Embryonic facial prominence (tissue), 1 donor: ENCODE data around the gene SYNPO.

Experiments used
- DNase-seq: peaks from one replicate; pipeline ENCODE4 v3.0.0-alpha.2; 2016; ENCODE audit errors: extremely low spot score

The SYNPO gene

DNA sequence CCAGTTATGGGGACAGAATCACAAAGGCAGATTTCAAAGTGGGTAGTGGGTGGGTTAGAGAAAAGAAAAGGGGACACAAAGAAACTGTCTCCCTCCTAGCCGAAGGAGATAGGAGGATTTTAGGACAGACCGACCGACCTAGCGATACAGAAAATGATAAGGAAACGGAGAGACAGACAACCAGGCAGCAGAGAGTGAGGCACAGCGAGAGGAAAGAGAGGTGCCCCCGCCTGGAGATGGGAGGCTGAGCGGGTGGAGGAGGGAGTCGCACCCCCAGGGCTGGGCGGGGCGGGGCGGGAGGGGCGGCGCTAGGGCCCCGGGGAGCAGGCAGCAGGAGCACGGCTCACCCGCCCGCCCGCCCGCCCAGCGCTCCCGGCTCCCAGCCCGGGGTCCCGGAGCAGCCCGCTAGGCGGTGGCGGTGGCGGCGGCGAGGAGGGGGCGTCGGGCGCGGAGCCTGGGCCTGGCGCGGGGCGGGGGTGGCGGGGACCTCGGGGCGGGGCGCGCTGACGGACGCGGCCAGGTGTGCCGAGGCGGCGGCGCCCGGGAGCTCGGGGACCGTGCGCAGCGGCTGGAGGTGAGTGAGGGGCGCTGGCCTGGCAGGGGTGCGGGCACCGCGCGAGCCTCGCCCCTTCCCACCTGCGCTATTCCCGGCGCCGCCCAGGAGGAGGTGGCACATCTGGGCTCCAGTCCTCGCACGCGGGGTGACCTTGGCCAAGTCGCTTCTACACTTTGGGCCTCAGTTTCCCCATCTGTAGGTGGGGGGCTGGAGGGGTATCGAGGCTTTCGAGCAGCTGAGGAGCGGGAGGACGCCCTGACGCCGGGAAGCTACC lies 15.9 kb upstream of the SYNPO start:
- DNase-seq, result no peak

DNA sequence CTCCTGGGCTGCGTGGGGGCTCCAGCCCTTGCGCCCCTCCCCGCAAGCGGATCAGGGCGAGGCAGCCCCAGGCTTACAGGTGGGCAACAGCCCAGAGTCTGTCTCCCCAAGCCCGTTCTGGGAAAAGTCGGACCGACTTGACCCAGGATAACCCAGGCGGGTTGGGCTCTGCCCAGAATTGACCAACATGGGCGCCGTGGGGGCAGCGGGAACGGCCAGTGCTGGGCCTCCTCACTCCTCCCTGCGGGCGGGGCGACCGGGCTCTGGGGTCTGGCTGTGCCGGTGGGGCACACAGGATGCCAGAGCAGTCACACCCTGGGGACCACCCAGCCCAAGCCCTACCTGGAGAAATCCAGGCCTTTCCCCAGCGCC lies 15.3 kb upstream of the SYNPO start:
- DNase-seq, result no peak

DNA sequence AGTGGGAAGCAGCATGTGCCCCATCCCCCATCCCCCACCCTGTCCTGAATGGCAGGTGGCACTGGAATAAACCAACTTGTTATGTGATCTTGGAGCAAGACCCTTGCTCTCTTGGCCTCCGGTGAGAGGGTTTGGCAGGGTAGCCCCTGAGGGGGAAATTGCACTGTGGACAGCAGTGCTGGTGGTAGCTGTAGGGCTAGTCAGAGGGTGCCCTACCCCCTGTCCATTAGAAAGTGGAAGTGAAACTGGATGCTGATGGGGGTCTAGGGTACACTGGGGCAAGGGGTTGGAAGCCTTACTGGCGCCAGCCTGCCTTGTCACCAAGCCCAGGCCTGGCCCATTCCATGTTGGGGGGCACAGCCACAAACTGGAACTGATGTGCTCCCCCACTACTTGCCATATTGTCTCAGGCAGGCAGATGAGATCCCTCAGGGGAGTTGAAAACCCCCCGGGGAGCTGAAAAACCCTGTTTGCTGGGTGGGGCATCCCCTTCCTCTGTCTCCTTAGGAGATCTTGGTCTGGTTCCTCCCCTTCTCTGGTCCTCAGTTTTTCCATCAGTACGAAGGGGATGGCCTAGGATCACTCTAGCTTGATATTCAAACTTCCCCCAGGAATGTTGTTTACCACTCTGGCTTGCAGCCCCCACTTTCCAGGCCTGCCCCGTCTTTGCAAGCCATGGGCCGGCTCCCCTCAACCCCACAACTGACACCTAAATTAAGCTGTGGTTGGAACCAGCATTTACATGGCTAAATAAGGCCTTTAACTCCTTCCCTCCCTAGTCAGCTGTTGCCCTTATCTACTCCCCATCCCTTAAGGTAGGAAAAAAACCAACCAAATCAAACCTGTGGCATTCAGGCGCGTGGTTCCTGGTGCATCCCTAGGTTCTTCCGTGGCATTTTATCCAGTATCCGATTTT lies 14.4 kb upstream of the SYNPO start:
- DNase-seq, result no peak

GRCh38 chr5:150626853-150627276 lies 13.6 kb upstream of the SYNPO start:
- DNase-seq, result no peak

DNA sequence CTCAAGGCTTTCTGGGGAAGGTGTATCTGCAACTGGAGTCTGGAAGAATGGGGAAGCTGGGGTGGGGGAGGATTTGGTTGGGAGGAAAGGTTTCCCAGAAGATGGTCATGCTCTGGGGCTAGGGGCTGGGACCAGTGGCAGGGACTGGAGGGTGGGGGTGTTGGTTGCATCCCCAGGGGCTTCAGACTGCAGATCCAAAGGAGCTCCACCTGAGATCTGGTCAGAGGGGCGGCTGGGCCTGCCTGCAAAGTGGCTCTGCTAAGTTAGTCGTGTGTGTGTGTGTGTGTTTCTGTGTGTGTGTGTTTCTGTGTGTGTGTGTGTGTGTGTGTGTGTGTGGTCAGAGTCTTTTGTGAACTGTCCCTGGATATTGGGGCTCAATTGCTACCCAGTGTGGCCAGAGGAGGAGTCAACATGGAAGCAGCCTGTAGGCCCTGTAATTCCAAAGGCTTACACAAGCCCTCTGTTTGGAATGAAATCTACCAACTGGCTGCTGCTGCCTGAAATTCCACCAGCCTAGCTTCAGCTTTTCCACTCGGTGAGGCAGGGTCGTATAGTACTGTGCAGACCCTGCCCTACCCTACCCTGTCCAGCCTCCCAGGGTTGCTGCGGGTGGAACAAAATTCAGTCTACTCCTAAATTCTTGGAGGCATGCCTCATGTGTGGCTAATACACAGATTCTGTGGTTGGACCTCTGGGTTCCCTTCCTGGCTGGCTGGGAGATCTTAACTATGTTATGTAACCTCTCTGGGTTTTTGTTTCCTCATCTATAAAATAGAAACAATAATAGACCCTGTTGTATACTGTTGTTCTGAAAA lies 12.5 kb upstream of the SYNPO start:
- DNase-seq, result no peak

DNA sequence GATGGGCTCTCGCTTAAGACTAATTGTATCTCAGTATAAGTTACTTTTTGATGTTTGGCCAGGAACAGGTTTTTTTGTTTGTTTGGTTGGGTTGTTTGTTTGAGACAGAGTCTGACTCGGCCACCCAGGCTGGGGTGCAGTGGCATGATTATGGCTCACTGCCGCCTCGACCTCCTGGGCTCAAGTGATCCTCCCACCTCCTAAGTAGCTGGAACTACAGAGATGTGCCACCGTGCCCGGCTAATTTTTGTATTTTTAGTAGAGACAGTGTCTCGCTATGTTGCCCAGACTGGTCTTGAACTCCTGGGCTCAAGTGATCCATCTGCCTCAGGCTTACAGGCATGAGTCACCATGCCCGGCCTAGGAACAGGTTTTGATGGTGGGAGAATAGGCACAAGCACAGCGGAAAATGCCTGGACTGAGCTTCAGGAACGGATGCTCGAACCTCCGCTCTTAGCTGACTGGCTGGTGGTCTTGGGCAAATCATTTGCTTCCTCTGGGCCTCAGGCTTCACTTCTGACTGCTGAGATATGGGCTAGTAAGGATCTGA lies 11.4 kb upstream of the SYNPO start:
- DNase-seq, result no peak

GRCh38 chr5:150630016-150630415 lies 10.4 kb upstream of the SYNPO start:
- no peak for DNase-seq

DNA sequence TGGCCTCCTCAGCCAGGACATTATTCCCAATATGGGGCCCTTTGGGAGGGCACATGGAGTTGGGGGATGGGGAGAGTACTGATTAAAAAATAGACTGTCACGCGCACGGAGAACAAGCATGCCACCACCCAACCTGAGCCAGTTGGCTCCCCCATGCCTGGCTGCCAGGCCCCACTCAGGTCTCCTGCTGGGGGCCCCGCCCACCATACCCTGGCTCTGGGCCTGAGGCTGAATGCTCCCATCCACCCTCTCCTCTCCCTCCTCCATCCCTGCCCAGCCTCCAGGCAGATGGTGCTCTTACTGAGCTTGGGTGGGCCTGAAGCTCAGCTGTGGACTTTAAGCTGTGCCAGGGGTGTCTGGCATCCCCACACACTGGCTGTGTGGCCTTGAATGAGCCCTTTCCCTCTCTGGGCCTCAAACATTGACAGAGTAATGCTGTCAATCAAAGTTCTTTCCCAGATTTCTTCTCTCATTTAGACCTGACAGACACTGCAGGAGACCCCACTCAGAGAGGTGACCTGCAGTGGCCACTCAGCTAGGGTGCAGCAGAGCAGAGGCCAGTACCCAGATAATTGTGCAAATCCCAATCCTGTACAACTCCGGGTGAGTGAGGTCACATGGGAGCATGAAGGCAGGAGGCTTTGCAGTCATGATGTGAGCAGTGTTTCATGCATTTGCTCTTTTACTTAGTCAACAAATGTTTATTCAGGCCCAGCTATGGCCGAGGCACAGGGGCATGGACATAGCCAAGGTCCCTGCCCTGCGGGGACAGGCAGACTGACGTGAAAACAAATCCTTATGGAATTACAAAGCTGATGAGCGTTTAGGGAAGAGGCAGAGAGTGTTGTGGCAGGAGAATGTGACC lies 9.8 kb upstream of the SYNPO start:
- no peak for DNase-seq

DNA sequence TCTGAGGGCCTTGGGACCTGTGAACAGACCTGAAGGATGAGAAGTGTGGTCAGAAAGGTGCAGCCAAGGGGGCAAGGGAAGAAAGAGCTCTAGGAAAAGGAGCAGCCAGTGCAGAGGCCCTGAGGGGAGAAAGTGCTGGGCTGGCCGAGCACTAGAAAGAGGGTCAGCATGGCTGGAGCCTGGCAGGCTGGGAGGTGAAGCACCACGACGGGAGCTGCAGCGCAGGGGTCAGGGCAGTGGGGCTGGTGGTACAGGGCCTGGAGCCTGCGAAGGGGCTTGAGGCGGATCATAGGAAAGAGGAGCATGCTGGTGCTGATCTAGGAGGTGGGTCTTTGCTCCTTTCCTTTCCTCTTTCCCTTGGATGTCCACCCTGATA lies 9.1 kb upstream of the SYNPO start:
- DNase-seq, result no peak

- no peak for DNase-seq
Measured at GRCh38 chr5:150632305-150633160, 7.9 kb upstream of the SYNPO start.

GRCh38 chr5:150633429-150633828 lies 7.0 kb upstream of the SYNPO start:
- DNase-seq, result no peak

DNA sequence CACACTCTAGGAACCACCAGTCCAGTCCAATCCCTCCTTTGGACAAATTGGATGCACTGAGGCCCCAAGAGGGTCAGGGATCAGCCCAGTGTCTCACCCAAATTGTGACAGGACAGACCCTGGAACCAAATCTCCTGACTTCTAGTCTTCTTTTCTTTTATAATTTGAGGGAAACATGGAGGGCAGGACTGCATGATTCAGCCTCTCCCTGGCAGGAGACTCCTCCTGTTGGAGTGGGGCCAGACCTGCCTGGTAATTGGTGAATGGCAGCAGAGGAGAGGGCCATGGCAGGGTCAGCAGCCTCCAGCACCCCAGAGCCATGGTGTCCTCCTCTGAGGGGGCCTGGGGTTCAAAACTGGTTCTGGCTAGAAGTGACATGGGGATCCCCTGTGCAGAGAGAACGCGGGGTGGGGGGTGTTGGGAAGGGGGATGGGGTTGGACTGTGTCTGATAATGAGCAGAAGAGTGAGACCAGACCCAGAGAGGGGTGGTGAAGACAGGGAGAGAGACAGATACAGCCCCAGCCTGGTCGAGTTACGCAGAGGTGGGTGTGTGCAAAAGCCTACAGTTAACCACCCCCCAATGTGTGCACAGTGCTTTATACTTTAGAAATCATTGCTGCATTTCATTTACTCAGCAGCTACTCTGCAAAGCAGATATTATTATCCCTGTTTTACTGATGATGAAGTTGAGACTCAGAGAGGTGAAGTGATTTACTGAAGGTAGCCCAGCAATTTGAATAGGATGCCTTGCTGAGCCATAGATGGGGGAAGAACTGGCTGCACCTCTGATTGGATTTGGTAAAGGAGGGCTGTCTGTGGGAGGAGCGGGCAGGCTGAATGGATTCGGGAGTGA lies 3.8 kb upstream of the SYNPO start:
- no peak for DNase-seq

- DNase-seq, result peak; percentile 32
Measured at GRCh38 chr5:150637245-150638052, 3.0 kb upstream of the SYNPO start.

- DNase-seq, result no peak
Measured at GRCh38 chr5:150638053-150638444, 2.4 kb upstream of the SYNPO start.

- DNase-seq, result no peak
Measured at GRCh38 chr5:150638488-150639376, 1.7 kb upstream of the SYNPO start.

DNA sequence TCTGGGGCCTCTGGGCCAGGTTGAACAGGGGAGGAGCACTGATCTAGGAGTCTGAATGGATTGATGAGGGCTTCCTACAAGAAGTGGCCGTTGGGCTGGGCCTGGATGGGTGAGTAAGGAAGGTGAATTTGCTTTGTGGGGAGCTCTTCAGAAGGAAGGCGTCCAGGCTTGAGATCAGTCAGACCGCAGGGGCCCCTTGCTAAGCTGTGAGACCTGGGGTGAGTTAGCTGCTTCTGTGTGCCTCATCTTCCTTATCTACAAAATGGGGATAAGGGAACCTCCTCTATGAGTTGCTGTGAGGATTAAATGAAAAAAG lies 1.1 kb upstream of the SYNPO start:
- no peak for DNase-seq

DNA sequence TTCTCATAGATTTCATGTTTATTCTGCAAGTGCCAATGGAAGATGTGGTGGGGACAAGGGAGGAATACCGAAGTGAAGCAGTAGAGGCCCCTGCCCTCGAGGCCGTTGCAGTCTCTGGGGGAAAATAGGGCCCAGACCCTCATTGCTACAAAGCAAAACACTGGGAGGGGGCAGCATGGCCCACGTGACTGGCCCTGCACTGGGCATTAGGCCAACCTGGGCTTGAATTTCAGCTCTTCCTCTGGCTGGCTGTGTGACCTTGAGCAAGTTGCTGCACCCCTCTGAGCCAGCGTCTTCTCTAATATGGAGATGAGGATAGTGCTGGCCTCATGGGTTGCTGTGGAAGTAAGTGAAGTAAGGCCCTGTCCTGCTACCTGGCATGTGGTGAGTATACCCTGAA lies 709 bp upstream of the SYNPO start:
- no peak for DNase-seq
